Gastrocnemius medialis (tissue), 4 donors: ENCODE measurements around the gene MGAT5.

Experiments used
- POLR2A ChIP-seq, 2 donors: fragments of 450-650 bp; IDR thresholded peaks; one replicate each; pipeline ENCODE4 v1.6.1; 2017; ENCODE audit warnings: antibody characterized with exemption in 2 of 2, mild to moderate bottlenecking in 2 of 2, moderate library complexity in 2 of 2
- TF ChIP-seq, protein P1 (sequence below), 5 experiments: fragments of 450-650 bp in 3 of 5; fragments of 200-600 bp in 2 of 5; sonication (generic) in 2 of 5; IDR thresholded peaks in 4 of 5; conservative IDR thresholded peaks in 1 of 5; 1 replicate in 4 of 5; 2 replicates in 1 of 5; pipeline ENCODE4 v1.5.1; 2016 to 2019; ENCODE audit warnings: antibody characterized with exemption in 5 of 5, mild to moderate bottlenecking in 3 of 5, moderate library complexity in 3 of 5

DNA sequence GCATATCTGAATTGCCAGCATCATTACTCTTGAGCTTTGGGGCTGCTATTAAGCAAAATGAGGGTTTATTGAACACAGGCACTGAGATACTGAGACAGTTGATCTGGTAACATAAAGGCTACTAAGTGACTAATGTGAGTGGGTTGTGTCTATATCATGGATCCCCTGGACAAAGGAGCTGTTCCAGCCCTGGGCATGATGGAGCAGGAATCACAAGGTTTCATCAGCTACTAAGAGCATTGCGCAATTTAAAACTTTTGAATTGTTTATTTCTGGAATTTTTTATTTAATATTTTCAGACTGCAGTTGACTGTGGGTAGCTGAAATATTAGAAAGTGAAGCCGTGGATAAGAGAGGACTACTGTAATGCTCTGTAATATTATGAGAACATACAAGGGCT, 73.5 kb downstream of the MGAT5 start:
- TF ChIP-seq, protein P1, sequence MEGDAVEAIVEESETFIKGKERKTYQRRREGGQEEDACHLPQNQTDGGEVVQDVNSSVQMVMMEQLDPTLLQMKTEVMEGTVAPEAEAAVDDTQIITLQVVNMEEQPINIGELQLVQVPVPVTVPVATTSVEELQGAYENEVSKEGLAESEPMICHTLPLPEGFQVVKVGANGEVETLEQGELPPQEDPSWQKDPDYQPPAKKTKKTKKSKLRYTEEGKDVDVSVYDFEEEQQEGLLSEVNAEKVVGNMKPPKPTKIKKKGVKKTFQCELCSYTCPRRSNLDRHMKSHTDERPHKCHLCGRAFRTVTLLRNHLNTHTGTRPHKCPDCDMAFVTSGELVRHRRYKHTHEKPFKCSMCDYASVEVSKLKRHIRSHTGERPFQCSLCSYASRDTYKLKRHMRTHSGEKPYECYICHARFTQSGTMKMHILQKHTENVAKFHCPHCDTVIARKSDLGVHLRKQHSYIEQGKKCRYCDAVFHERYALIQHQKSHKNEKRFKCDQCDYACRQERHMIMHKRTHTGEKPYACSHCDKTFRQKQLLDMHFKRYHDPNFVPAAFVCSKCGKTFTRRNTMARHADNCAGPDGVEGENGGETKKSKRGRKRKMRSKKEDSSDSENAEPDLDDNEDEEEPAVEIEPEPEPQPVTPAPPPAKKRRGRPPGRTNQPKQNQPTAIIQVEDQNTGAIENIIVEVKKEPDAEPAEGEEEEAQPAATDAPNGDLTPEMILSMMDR (IDR thresholded peaks at IDR 0.05 in 4 of 5, conservative IDR thresholded peaks at IDR 0.05 in 1 of 5): no peak
- TF ChIP-seq POLR2A (IDR thresholded peaks at IDR 0.05): no peak
